DND-41 (cell line): ENCODE data around the gene COA5.

ENCODE experiments used
- CTCF ChIP-seq: IDR thresholded peaks from 2 replicates; pipeline ENCODE4 v1.5.1; 2012; ENCODE audit warnings: borderline replicate concordance, low read length, moderate library complexity, mild to moderate bottlenecking; ENCODE audit not compliant: poor library complexity, severe bottlenecking; ENCODE audit errors: extremely low read depth
- EZH2 ChIP-seq: IDR thresholded peaks from 3 replicates; pipeline ENCODE4 v1.6.1; 2012; ENCODE audit warnings: borderline replicate concordance, low read depth, mild to moderate bottlenecking, moderate library complexity, low read length, inconsistent platforms; ENCODE audit not compliant: severe bottlenecking

GRCh38 chr2:98550165-98550564 lies 58.1 kb downstream of the COA5 start:
- TF ChIP-seq CTCF: no peak
- TF ChIP-seq EZH2: no peak
